ENCODE data around the gene RFLNA. TPM values are rescaled to one million over a fixed set of nuclear protein-coding genes. Genes with fewer than 3 reads are reported as not detected.

RFLNA gene
- total RNA-seq, 1 donor from 2014 or later, result 1.0 TPM

DNA sequence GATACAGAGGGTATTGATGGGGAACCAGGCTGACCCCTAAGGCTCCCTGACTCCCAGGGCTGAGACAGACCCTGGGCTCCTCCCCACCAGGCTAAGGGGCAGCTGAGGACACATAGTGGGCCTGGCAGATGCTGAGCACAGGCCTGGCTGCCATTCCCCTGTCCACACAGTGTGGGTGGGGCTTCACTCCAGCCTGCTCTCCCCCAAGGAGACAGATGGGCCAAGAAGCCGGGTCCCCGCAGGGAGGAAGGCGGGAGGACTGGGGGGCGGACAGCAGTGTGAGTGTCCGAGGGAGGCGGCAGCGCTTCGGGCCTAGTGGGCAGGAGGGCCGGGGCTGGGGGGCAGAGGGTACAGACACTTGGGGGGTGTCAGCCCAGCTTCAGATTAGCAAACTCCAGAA lies 32.0 kb downstream of the RFLNA start:
- TF ChIP-seq, protein P1, sequence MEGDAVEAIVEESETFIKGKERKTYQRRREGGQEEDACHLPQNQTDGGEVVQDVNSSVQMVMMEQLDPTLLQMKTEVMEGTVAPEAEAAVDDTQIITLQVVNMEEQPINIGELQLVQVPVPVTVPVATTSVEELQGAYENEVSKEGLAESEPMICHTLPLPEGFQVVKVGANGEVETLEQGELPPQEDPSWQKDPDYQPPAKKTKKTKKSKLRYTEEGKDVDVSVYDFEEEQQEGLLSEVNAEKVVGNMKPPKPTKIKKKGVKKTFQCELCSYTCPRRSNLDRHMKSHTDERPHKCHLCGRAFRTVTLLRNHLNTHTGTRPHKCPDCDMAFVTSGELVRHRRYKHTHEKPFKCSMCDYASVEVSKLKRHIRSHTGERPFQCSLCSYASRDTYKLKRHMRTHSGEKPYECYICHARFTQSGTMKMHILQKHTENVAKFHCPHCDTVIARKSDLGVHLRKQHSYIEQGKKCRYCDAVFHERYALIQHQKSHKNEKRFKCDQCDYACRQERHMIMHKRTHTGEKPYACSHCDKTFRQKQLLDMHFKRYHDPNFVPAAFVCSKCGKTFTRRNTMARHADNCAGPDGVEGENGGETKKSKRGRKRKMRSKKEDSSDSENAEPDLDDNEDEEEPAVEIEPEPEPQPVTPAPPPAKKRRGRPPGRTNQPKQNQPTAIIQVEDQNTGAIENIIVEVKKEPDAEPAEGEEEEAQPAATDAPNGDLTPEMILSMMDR (IDR thresholded peaks at IDR 0.05), result no peak
- Mint-ChIP-seq H3K36me3 (ENCODE audit: low read depth) (peaks cover 34% of the 10 kb centered on the region), H3K4me3 (ENCODE audit: unreplicated experiment) (no peak overlapping the region), H3K27me3 (ENCODE audit: low read depth) (no peaks in the 10 kb centered on the region), H3K4me1 (ENCODE audit: low read depth) (peaks cover 11% of the 10 kb centered on the region), H3K9me3 (ENCODE audit: low read depth) (peaks cover 12% of the 10 kb centered on the region), H3K27ac (ENCODE audit: unreplicated experiment) (no peak overlapping the region)
- no peak for DNase-seq (ENCODE audit: low spot score)

DNA sequence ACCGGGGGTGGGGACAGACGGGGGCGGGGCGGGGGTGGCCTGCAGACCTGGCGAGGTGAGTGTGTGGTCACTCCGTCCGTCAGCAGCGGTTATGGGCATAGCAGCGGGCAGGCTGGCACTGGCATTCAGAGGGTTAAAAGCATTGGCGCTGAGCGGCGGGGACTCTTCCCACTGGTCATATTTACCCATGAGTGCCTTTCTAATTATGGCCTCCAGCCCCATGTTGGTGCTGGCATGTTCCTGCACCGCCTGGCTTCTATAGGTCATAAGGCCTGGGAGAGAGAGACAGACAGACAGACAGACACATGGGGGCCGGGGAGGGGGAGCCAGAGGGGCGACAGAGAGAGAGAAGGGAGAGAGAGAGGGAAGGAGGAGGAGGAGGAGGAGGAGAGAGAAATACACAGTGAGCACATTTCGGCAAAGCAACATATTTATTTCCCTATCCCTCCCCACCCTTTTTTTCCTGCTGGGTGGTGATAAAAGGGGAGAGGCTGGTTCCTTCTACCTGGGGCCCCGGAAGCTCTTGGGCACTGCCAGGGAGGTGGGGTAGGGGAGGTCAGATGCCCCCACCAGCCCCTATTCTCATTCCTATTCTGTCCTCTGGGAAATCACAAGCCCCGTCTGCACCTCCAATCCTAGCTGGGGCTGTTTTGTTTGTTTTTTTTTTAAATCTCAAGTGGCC lies 32.6 kb downstream of the RFLNA start:
- peaks cover 36% of the 10 kb centered on the region for H3K36me3 Mint-ChIP-seq (ENCODE audit: low read depth)
- peaks cover 11% of the 10 kb centered on the region for H3K4me1 Mint-ChIP-seq (ENCODE audit: low read depth)
- H3K9me3 Mint-ChIP-seq (ENCODE audit: low read depth), result peaks cover 12% of the 10 kb centered on the region
- H3K27me3 Mint-ChIP-seq (ENCODE audit: low read depth), result no peaks in the 10 kb centered on the region
- H3K4me3 Mint-ChIP-seq (ENCODE audit: unreplicated experiment), result no peak overlapping the region
- no peak for DNase-seq (ENCODE audit: low spot score)
- peak overlapping the region; percentile 54 for H3K27ac Mint-ChIP-seq (ENCODE audit: unreplicated experiment)
- TF ChIP-seq, protein P1 (IDR thresholded peaks at IDR 0.05), result no peak

DNA sequence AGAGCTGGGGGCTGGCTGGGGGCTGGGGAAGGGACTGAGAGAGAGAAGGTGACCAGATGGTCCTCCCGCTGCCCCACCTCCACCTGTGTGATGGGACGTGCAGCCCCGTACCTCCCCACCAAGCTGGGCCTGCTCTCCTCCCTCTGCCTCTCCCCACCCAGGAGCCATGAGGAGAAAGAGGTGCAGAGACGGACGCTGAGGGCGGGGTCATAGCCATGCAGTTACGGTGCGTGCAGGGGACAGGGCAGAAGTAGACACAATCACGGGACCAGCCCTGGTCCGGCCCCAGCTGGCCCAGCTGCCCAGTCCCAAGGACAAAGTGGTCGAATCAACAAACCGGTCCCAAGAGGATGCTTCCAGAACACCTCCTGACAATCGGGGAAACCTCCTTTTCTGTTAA lies 33.2 kb downstream of the RFLNA start:
- Mint-ChIP-seq H3K27me3 (ENCODE audit: low read depth) (no peaks in the 10 kb centered on the region), H3K4me3 (ENCODE audit: unreplicated experiment) (no peak overlapping the region), H3K9me3 (ENCODE audit: low read depth) (peaks cover 12% of the 10 kb centered on the region), H3K4me1 (ENCODE audit: low read depth) (peaks cover 11% of the 10 kb centered on the region), H3K27ac (ENCODE audit: unreplicated experiment) (no peak overlapping the region), H3K36me3 (ENCODE audit: low read depth) (peaks cover 38% of the 10 kb centered on the region)
- no peak for DNase-seq (ENCODE audit: low spot score)
- TF ChIP-seq, protein P1 (IDR thresholded peaks at IDR 0.05), result no peak

DNA sequence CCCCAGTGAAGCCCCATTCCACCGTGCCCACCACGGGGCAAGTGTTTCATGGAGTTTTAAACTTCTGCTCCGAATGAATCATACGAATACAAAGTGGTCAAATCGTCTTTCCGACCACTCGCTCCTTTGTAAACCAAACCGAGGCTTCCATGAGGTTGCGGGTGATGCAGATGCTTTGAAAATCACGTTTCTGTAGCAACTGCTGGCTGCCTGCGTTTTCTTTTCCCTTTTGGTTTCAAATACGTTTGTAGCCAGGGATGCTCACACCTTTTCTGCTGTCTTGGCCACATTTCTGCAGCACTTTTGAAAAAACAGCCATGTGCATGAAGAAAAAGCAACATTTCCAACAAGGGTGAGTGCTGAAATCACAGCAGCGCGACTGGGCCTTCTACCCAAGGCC lies 33.7 kb downstream of the RFLNA start:
- TF ChIP-seq, protein P1 (IDR thresholded peaks at IDR 0.05), result no peak
- H3K4me3 Mint-ChIP-seq (ENCODE audit: unreplicated experiment), result no peak overlapping the region
- no peak for DNase-seq (ENCODE audit: low spot score)
- H3K36me3 Mint-ChIP-seq (ENCODE audit: low read depth), result peaks cover 37% of the 10 kb centered on the region
- H3K27me3 Mint-ChIP-seq (ENCODE audit: low read depth), result no peaks in the 10 kb centered on the region
- peaks cover 11% of the 10 kb centered on the region for H3K4me1 Mint-ChIP-seq (ENCODE audit: low read depth)
- H3K9me3 Mint-ChIP-seq (ENCODE audit: low read depth), result peaks cover 11% of the 10 kb centered on the region
- no peak overlapping the region for H3K27ac Mint-ChIP-seq (ENCODE audit: unreplicated experiment)

DNA sequence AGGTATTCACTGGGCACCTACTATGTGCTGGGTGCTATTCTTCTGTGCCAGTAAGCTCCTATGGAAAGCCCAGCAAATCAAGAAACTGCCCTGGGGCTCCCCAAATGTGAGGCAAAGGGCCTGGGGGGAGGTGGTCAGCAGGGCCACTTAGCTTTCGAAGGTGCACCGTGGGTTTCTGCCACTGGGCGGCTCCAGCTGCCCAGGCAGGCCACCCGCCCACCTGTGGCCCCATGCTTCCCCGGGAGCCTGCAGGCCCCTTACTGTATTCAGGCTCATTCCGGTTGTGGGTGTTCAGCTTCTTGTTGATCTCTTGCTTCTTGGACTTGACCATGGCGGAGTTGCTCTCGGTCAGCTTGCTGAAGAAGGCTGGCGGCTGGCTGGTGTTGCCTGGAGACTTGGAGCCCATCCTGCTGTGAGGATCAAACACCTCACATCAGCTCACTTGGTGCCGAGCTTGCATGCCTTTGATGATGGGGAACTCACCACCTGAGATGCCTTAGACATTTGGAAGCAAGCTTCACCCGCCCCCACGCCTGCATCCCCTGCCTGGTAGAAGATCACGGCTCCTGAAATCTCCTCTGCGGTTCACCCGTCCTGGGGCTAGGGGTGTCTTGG lies 37.3 kb downstream of the RFLNA start:
- H3K27me3 Mint-ChIP-seq (ENCODE audit: low read depth), result no peaks in the 10 kb centered on the region
- no peak overlapping the region for H3K27ac Mint-ChIP-seq (ENCODE audit: unreplicated experiment)
- DNase-seq (ENCODE audit: low spot score), result no peak
- peaks cover 33% of the 10 kb centered on the region for H3K36me3 Mint-ChIP-seq (ENCODE audit: low read depth)
- H3K9me3 Mint-ChIP-seq (ENCODE audit: low read depth), result no peaks in the 10 kb centered on the region
- TF ChIP-seq, protein P1 (IDR thresholded peaks at IDR 0.05), result peak; percentile 61
- no peak overlapping the region for H3K4me3 Mint-ChIP-seq (ENCODE audit: unreplicated experiment)
- peaks cover 11% of the 10 kb centered on the region for H3K4me1 Mint-ChIP-seq (ENCODE audit: low read depth)

All from chondrocyte (in vitro differentiated cells).